Activated B cell treated with CpG ODN at 0.5 μM for 24 hours (primary cell): Measurements from ENCODE around the gene NFIA. TPM values are rescaled to one million over a fixed set of nuclear protein-coding genes. Genes with fewer than 3 reads are reported as not detected.
A peak's percentile ranks its signal among the peaks of the same experiment; 100 is the strongest.

Experiments
- ATAC-seq: fragments of 200-7000 bp; cut with Tn5 transposase; one replicate; pipeline ENCODE4 v1.10.0; 2021; ENCODE audit warnings: low read depth, mild to moderate bottlenecking, moderate library complexity
- CTCF ChIA-PET: fragments of 350-600 bp; sonication (Branson Sonifier 250); formaldehyde crosslinking; loops from one replicate; lab custom pipeline; 2021; ENCODE audit warnings: antibody characterized with exemption; lab: Charles Lee
- POLR2A ChIA-PET: fragments of 350-600 bp; sonication (Branson Sonifier 250); formaldehyde crosslinking; loops from one replicate; lab custom pipeline; 2021; ENCODE audit warnings: antibody characterized with exemption; lab: Charles Lee
- DNase-seq: peaks from one replicate; pipeline ENCODE4 v3.0.0; 2022
- H3K27ac Mint-ChIP-seq: one replicate; pipeline ENCODE4 v1.8.0; 2020; ENCODE audit warnings: mixed read lengths
- H3K27me3 Mint-ChIP-seq: one replicate; pipeline ENCODE4 v1.8.0; 2021; ENCODE audit warnings: mixed read lengths
- H3K36me3 Mint-ChIP-seq: one replicate; pipeline ENCODE4 v1.8.0; 2021; ENCODE audit warnings: low read depth, mixed read lengths
- H3K4me1 Mint-ChIP-seq: one replicate; pipeline ENCODE4 v1.8.0; 2021; ENCODE audit warnings: mixed read lengths
- H3K4me3 Mint-ChIP-seq: one replicate; pipeline ENCODE4 v1.8.0; 2020; ENCODE audit warnings: mild to moderate bottlenecking, mixed read lengths
- H3K9me3 Mint-ChIP-seq: one replicate; pipeline ENCODE4 v1.8.0; 2020; ENCODE audit warnings: mixed read lengths
- CTCF ChIP-seq: fragments of 200-600 bp; IDR thresholded peaks from one replicate; pipeline ENCODE4 v1.8.0; 2022; ENCODE audit warnings: antibody characterized with exemption, mild to moderate bottlenecking
- intact Hi-C: fragments of 100-400 bp; cut with micrococcal nuclease; formaldehyde crosslinking; loops from one replicate; pipeline ENCODE4 v1.15.1; 2024
- total RNA-seq: library from RNA; stranded (reverse); gene quantifications from 2 replicates; pipeline ENCODE4 v1.2.3, GENCODE V29; 2022

The NFIA gene
- total RNA-seq, 1 donor from 2014 or later: 0.13 TPM

GRCh38 chr1:61077676-61078541, 4.5 kb upstream of the NFIA start:
- intact Hi-C loops: loop anchor here (1.0 to 10.0 kb wide), 5 partner anchors 28 to 1707 kb away; partner anchors contain the start of genes ATG4C, PATJ, TM2D1 and USP1
- peak; percentile 62 for ATAC-seq
- peaks cover 32% of the 10 kb centered on the region for H3K4me1 Mint-ChIP-seq

GRCh38 chr1:61078618-61079295, 3.6 kb upstream of the NFIA start:
- no peak for ATAC-seq
- no peak for TF ChIP-seq CTCF
- no peak overlapping the region for H3K4me3 Mint-ChIP-seq
- H3K27me3 Mint-ChIP-seq: peaks cover 35% of the 10 kb centered on the region
- H3K4me1 Mint-ChIP-seq: peaks cover 33% of the 10 kb centered on the region
- ChIA-PET CTCF (interaction anchor here (0.6 to 3.5 kb wide), 3 partner anchors 29 to 1346 kb away, joined by 3 to 28 read pairs (median 4); no protein-coding TSS in a partner anchor), POLR2A (interaction anchor here (0.7 to 4.5 kb wide), 2 partner anchors 28 to 789 kb away, joined by 3 to 29 read pairs; no protein-coding TSS in a partner anchor)
- H3K27ac Mint-ChIP-seq: peak overlapping the region; percentile 41
- peaks cover 6% of the 10 kb centered on the region for H3K36me3 Mint-ChIP-seq
- intact Hi-C loops: loop anchor here (1.0 to 10.0 kb wide), 3 partner anchors 664 to 1706 kb away; partner anchors contain the start of genes ATG4C, PATJ and USP1
- no peaks in the 10 kb centered on the region for H3K9me3 Mint-ChIP-seq
- no peak for DNase-seq

More at GRCh38 chr1:61077676-61078541, 4.5 kb upstream of the NFIA start:
- no peak for TF ChIP-seq CTCF
- Mint-ChIP-seq H3K4me3 (peak overlapping the region; percentile 95), H3K36me3 (peaks cover 5% of the 10 kb centered on the region), H3K27me3 (peaks cover 33% of the 10 kb centered on the region), H3K27ac (peak overlapping the region; percentile 90), H3K9me3 (no peaks in the 10 kb centered on the region)
- POLR2A ChIA-PET: interaction anchor here (0.7 to 4.5 kb wide), 3 partner anchors 27 to 1266 kb away, joined by 3 to 29 read pairs (median 3); no protein-coding TSS in a partner anchor
- DNase-seq: peak; percentile 38
- CTCF ChIA-PET: interaction anchor here (0.6 to 3.5 kb wide), 4 partner anchors 19 to 1347 kb away, joined by 3 to 28 read pairs (median 4); no protein-coding TSS in a partner anchor

- no peak overlapping the region for H3K4me3 Mint-ChIP-seq
- ATAC-seq (no peak), DNase-seq (no peak)
- intact Hi-C loops: loop anchor here (5.0 to 10.0 kb wide), 2 partner anchors 663 to 1705 kb away; partner anchors contain the start of genes ATG4C and PATJ
- ChIA-PET POLR2A (interaction anchor here (4.5 kb wide), 1 partner anchor 29 kb away, joined by 29 read pairs; no protein-coding TSS in a partner anchor), CTCF (interaction anchor here (0.6 to 3.5 kb wide), 3 partner anchors 29 to 78 kb away, joined by 3 to 28 read pairs (median 4); no protein-coding TSS in a partner anchor)
- peaks cover 38% of the 10 kb centered on the region for H3K4me1 Mint-ChIP-seq
- H3K27ac Mint-ChIP-seq: no peak overlapping the region
- H3K36me3 Mint-ChIP-seq: peaks cover 7% of the 10 kb centered on the region
- H3K27me3 Mint-ChIP-seq: peaks cover 41% of the 10 kb centered on the region
- TF ChIP-seq CTCF: no peak
- H3K9me3 Mint-ChIP-seq: no peaks in the 10 kb centered on the region
Measured at GRCh38 chr1:61079296-61079897, 3.0 kb upstream of the NFIA start.

- DNase-seq: no peak
- no peaks in the 10 kb centered on the region for H3K9me3 Mint-ChIP-seq
Measured at GRCh38 chr1:61079898-61080336, 2.4 kb upstream of the NFIA start.

More at GRCh38 chr1:61079898-61080336, 2.4 kb upstream of the NFIA start:
- Mint-ChIP-seq H3K4me1 (peaks cover 38% of the 10 kb centered on the region), H3K27me3 (peaks cover 43% of the 10 kb centered on the region), H3K4me3 (peak overlapping the region; percentile 28), H3K27ac (no peak overlapping the region), H3K36me3 (peaks cover 7% of the 10 kb centered on the region)
- ChIA-PET POLR2A (interaction anchor here (4.5 kb wide), 1 partner anchor 29 kb away, joined by 29 read pairs; no protein-coding TSS in a partner anchor), CTCF (interaction anchor here (0.6 kb wide), 1 partner anchor 77 kb away, joined by 3 read pairs; no protein-coding TSS in a partner anchor)
- TF ChIP-seq CTCF: no peak
- intact Hi-C loops: loop anchor here (5.0 to 10.0 kb wide), 3 partner anchors 38 to 1705 kb away; partner anchors contain the start of genes ATG4C and PATJ
- ATAC-seq: no peak
